OCI-LY7 (cell line): Measurements from ENCODE around the gene KDM4F. TPM values are rescaled to one million over a fixed set of nuclear protein-coding genes. Genes with fewer than 3 reads are reported as not detected.

Source experiments
- BruUV-seq: library from RNA; stranded (reverse); fragments of 400-500 nt; replicated peaks from 2 replicates; lab custom pipeline; 2021; lab: Mats Ljungman, UMichigan
- CTCF ChIA-PET: fragments of 300-600 bp; sonication (Branson Sonifier 250); formaldehyde crosslinking; loops from one replicate; lab custom pipeline; 2022; ENCODE audit warnings: antibody characterized with exemption; ENCODE audit not compliant: unreplicated experiment; lab: Charles Lee
- POLR2A ChIA-PET: fragments of 300-600 bp; sonication (Branson Sonifier 250); formaldehyde crosslinking; loops from one replicate; lab custom pipeline; 2022; ENCODE audit warnings: antibody characterized with exemption; lab: Charles Lee
- DNase-seq: peaks from one replicate; pipeline ENCODE4 v3.0.0-alpha.2; 2015; ENCODE audit warnings: low spot score
- H2AFZ ChIP-seq: fragments of 200-600 bp; sonication (generic), shearing (Covaris generic); 2 replicates; pipeline ENCODE4 v1.6.1; 2014; ENCODE audit warnings: mild to moderate bottlenecking, antibody characterized with exemption, low read length, moderate library complexity
- H3K27ac ChIP-seq: fragments of 200-600 bp; sonication (generic); 2 replicates; pipeline ENCODE4 v1.5.1; 2014; ENCODE audit warnings: mixed run types, low read depth, mild to moderate bottlenecking, moderate library complexity, low read length, inconsistent platforms; ENCODE audit not compliant: poor library complexity, severe bottlenecking
- H3K36me3 ChIP-seq: fragments of 200-600 bp; sonication (generic); 2 replicates; pipeline ENCODE4 v1.6.1; 2014; ENCODE audit warnings: mild to moderate bottlenecking, antibody characterized with exemption, low read length, moderate library complexity, mixed read lengths; ENCODE audit not compliant: insufficient read depth
- H3K4me1 ChIP-seq: fragments of 200-600 bp; sonication (generic); 2 replicates; pipeline ENCODE4 v1.5.1; 2014; ENCODE audit warnings: mild to moderate bottlenecking, low read length; ENCODE audit not compliant: insufficient read depth, poor library complexity, severe bottlenecking
- H3K4me2 ChIP-seq: fragments of 200-600 bp; sonication (generic); 2 replicates; pipeline ENCODE4 v1.6.1; 2014; ENCODE audit warnings: mild to moderate bottlenecking, low read length
- H3K4me3 ChIP-seq: fragments of 200-600 bp; sonication (generic); 2 replicates; pipeline ENCODE4 v1.5.1; 2014; ENCODE audit warnings: mild to moderate bottlenecking, low read depth, low read length; ENCODE audit not compliant: poor library complexity, severe bottlenecking
- H3K79me2 ChIP-seq: fragments of 200-600 bp; sonication (generic); 2 replicates; pipeline ENCODE4 v1.6.1; 2016; ENCODE audit warnings: low read depth, mild to moderate bottlenecking, low read length, moderate library complexity, mixed read lengths; ENCODE audit not compliant: insufficient read depth
- H3K9me2 ChIP-seq: fragments of 200-600 bp; sonication (generic); 2 replicates; pipeline ENCODE4 v1.6.1; 2016; ENCODE audit warnings: mild to moderate bottlenecking, low read length, mixed read lengths; ENCODE audit not compliant: insufficient read depth
- H3K9me3 ChIP-seq: fragments of 200-600 bp; sonication (generic); 2 replicates; pipeline ENCODE4 v1.6.1; 2014; ENCODE audit warnings: mild to moderate bottlenecking, mixed run types, low read length, mixed read lengths
- H4K20me1 ChIP-seq: fragments of 200-600 bp; sonication (generic); 2 replicates; pipeline ENCODE4 v1.6.1; 2014; ENCODE audit warnings: mild to moderate bottlenecking, antibody characterized with exemption, low read length, moderate library complexity, mixed read lengths; ENCODE audit not compliant: insufficient read depth
- CTCF ChIP-seq: fragments of 200-600 bp; sonication (generic); conservative IDR thresholded peaks from 2 replicates; pipeline ENCODE4 v1.5.1; 2014; ENCODE audit warnings: mild to moderate bottlenecking, antibody characterized with exemption, low read length, moderate library complexity, mixed read lengths
- EZH2phosphoT487 ChIP-seq: fragments of 200-600 bp; sonication (generic); IDR thresholded peaks from 2 replicates; pipeline ENCODE4 v1.6.1; 2018; ENCODE audit warnings: low read depth, borderline replicate concordance, mild to moderate bottlenecking, mixed run types, antibody characterized with exemption, low read length, moderate library complexity, mixed read lengths
- intact Hi-C: fragments of 100-400 bp; cut with micrococcal nuclease; formaldehyde crosslinking; loops from one replicate; pipeline ENCODE4 v1.10.0; 2022; ENCODE audit not compliant: unreplicated experiment
- total RNA-seq, 2 experiments: library from RNA; depleted of rRNA in 1 of 2; stranded (reverse); fragments of >200 nt in 1 of 2; shearing (Covaris generic) in 1 of 2; gene quantifications; 2 replicates each; pipeline ENCODE4 v1.2.3, GENCODE V29; 2014 to 2022

KDM4F gene
- total RNA-seq, 2 experiments from 2014 or later, result not detected

GRCh38 chr11:95082576-95083001, 33.4 kb downstream of the KDM4F start:
- no peaks in the 10 kb centered on the region for H3K79me2 ChIP-seq
- H2AFZ ChIP-seq, result no peak overlapping the region
- H3K4me2 ChIP-seq, result no peak overlapping the region
- ChIA-PET CTCF (no interaction called here), POLR2A (interaction anchor here (1.0 to 2.9 kb wide), 3 partner anchors 9 to 14 kb away, joined by 3 to 15 read pairs (median 3); partner anchors contain the start of gene ENDOD1)
- H4K20me1 ChIP-seq, result no peaks in the 10 kb centered on the region
- no peak for DNase-seq
- H3K9me2 ChIP-seq, result no peaks in the 10 kb centered on the region
- H3K4me3 ChIP-seq, result no peak overlapping the region
- no peaks in the 10 kb centered on the region for H3K36me3 ChIP-seq
- H3K27ac ChIP-seq, result no peak overlapping the region
- BruUV-seq, result no TSS peak
- H3K9me3 ChIP-seq, result no peaks in the 10 kb centered on the region
- H3K4me1 ChIP-seq, result no peaks in the 10 kb centered on the region
- no peak for TF ChIP-seq CTCF
- no peak for TF ChIP-seq EZH2phosphoT487
- intact Hi-C loops, result no loop called here

- no peaks in the 10 kb centered on the region for H3K9me3 ChIP-seq
- peaks cover 10% of the 10 kb centered on the region for H3K4me1 ChIP-seq
- POLR2A ChIA-PET, result interaction anchor here (0.6 to 2.1 kb wide), 6 partner anchors 9 to 609 kb away, joined by 3 to 10 read pairs (median 5); no protein-coding TSS in a partner anchor
- no peaks in the 10 kb centered on the region for H3K9me2 ChIP-seq
- no peak overlapping the region for H3K27ac ChIP-seq
- no TSS peak for BruUV-seq
- TF ChIP-seq EZH2phosphoT487, result no peak
- no peak for TF ChIP-seq CTCF
- no peak overlapping the region for H2AFZ ChIP-seq
- intact Hi-C loops, result no loop called here
- no peak overlapping the region for H3K4me2 ChIP-seq
- H3K4me3 ChIP-seq, result no peak overlapping the region
- H4K20me1 ChIP-seq, result no peaks in the 10 kb centered on the region
- no peaks in the 10 kb centered on the region for H3K36me3 ChIP-seq
- no peaks in the 10 kb centered on the region for H3K79me2 ChIP-seq
- DNase-seq, result no peak
- CTCF ChIA-PET, result no interaction called here
Observed at GRCh38 chr11:95084509-95084908, 35.3 kb downstream of the KDM4F start.

- Histone ChIP-seq H4K20me1 (no peaks in the 10 kb centered on the region), H3K9me2 (no peaks in the 10 kb centered on the region), H3K9me3 (no peaks in the 10 kb centered on the region), H2AFZ (no peak overlapping the region), H3K4me1 (peaks cover 10% of the 10 kb centered on the region), H3K4me2 (no peak overlapping the region), H3K4me3 (no peak overlapping the region), H3K36me3 (no peaks in the 10 kb centered on the region), H3K79me2 (peaks cover under 1% of the 10 kb centered on the region; the same call in 1 of the 2 replicates), H3K27ac (no peak overlapping the region)
- no TSS peak for BruUV-seq
- DNase-seq, result no peak
- ChIA-PET POLR2A (interaction anchor here (0.6 to 2.1 kb wide), 8 partner anchors 8 to 144 kb away, joined by 3 to 10 read pairs (median 3); no protein-coding TSS in a partner anchor), CTCF (interaction anchor here (0.6 kb wide), 1 partner anchor 179 kb away, joined by 4 read pairs; no protein-coding TSS in a partner anchor)
- no peak for TF ChIP-seq EZH2phosphoT487
- no peak for TF ChIP-seq CTCF
- intact Hi-C loops, result no loop called here
Observed at GRCh38 chr11:95085117-95085816, 36.0 kb downstream of the KDM4F start.
